Left colon (tissue), 2 donors: ENCODE measurements around the gene HCST. TPM values are rescaled to one million over a fixed set of nuclear protein-coding genes. Genes with fewer than 3 reads are reported as not detected.
"Not testable (repeated sequence)": the region's sequence is repeated elsewhere in the genome, so short reads cannot be mapped to it uniquely, and the experiment has no call there.

Source experiments
- ATAC-seq: fragments of 200-7000 bp; cut with Tn5 transposase; one replicate; pipeline ENCODE4 v1.9.1; 2020; ENCODE audit warnings: mild to moderate bottlenecking, moderate library complexity
- DNase-seq, 2 donors: peaks; one replicate each; pipeline ENCODE4 v3.0.0-alpha.2; 2020
- intact Hi-C, 2 donors: fragments of 100-400 bp; cut with DNase I in 1 of 2; cut with micrococcal nuclease in 1 of 2; formaldehyde crosslinking; loops; one replicate each; pipeline versions ENCODE4 v1.11.2 to v1.14.0; 2022; cut with DNase I, micrococcal nuclease
- total RNA-seq, 2 donors: library from RNA; stranded (reverse); fragmentation: NEBNext Ultra II Directional; extraction: Animal tissue kit (Norgen Biotek cat#: 25700); gene quantifications; one replicate each; pipeline ENCODE4 v1.2.1, GENCODE V29; 2021
- donor health status: DM: no; HTN: no; CAD: no.
- donor health status: DM: yes; HTN: yes; CAD: no.

Gene HCST
- total RNA-seq, 2 donors from 2014 or later, result 1.0 to 6.1 TPM

GRCh38 chr19:35874392-35874930 lies 27.9 kb upstream of the HCST start:
- ATAC-seq (no peak), DNase-seq (no peak)
- intact Hi-C loops, result no loop called here

DNA sequence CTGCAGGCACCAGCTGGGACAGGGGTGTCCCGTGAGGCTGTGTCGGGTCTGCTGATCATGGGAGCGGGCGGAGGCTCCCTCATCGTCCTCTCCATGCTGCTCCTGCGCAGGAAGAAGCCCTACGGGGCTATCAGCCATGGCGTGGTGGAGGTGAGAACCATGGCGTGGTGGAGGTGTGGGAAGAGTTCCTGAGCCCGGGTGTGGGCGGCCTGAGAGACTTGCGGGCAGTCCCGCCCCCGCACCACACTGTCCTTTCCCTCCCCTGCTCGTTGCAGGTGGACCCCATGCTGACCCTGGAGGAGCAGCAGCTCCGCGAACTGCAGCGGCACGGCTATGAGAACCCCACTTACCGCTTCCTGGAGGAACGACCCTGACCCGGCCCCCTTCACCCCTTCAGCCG lies 23.3 kb upstream of the HCST start:
- intact Hi-C loops, result no loop called here
- DNase-seq (no peak), ATAC-seq (no peak)

- DNase-seq (peak; percentile 86 to 95), ATAC-seq (peak; percentile 97)
- intact Hi-C loops, result loop anchor here in 1 of 2 donors (5.0 kb wide), 1 partner anchor 52 kb away; no protein-coding TSS in a partner anchor
Measured at GRCh38 chr19:35879770-35880317, 22.5 kb upstream of the HCST start.

GRCh38 chr19:35882114-35882832 lies 20.1 kb upstream of the HCST start:
- intact Hi-C loops, result loop anchor here in 1 of 2 donors (5.0 kb wide), 1 partner anchor 50 kb away; no protein-coding TSS in a partner anchor
- DNase-seq, result no peak
- peak; percentile 57 for ATAC-seq

DNA sequence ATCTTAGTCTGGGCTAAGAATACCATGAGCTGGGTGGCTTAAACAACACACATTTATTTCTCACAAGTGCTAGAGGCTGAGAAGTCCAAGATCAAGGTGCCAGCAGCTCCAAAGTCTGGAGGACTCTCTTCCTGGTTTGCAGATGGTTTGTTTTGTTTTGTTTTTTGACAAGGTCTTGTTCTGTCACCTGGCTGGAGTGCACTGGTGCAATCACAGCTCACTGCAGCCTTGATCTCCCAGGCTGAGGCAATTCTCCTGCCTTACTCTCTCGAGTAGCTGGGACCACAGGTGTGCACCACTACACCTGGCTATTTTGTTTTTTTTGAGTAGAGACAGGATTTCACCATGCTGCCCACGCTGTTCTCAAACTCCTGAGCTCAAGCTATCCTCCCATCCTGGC lies 18.4 kb upstream of the HCST start:
- DNase-seq (no peak), ATAC-seq (no peak)
- intact Hi-C loops, result loop anchor here in 1 of 2 donors (5.0 kb wide), 1 partner anchor 48 kb away; no protein-coding TSS in a partner anchor

GRCh38 chr19:35885225-35885738 lies 17.0 kb upstream of the HCST start:
- DNase-seq, result no peak
- intact Hi-C loops, result no loop called here
- no peak for ATAC-seq

GRCh38 chr19:35885904-35886303 lies 16.4 kb upstream of the HCST start:
- ATAC-seq (no peak), DNase-seq (no peak)
- intact Hi-C loops, result no loop called here

- ATAC-seq (no peak), DNase-seq (no peak)
- intact Hi-C loops, result no loop called here
Measured at GRCh38 chr19:35887197-35887596, 15.1 kb upstream of the HCST start.

DNA sequence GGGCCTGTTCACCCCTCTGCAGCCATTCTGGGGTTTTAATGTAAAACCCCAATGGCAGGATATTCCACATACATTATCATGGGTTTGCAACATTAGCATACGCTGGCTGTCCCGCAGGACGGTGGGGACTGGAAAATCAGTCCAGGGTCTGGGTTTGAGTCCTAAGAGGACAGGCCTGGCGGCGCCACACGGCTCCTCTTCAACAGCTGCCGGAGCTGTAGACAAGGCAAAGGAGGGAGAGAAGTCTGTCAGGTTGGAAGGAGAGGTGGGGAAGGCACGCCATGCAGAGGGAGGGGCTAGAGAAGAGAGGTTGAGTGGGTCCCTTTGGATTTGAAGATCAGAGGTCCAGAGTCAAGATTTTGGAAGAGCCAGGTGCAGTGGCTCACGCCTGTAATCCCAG lies 13.9 kb upstream of the HCST start:
- ATAC-seq, result no peak
- intact Hi-C loops, result no loop called here
- no peak for DNase-seq

DNA sequence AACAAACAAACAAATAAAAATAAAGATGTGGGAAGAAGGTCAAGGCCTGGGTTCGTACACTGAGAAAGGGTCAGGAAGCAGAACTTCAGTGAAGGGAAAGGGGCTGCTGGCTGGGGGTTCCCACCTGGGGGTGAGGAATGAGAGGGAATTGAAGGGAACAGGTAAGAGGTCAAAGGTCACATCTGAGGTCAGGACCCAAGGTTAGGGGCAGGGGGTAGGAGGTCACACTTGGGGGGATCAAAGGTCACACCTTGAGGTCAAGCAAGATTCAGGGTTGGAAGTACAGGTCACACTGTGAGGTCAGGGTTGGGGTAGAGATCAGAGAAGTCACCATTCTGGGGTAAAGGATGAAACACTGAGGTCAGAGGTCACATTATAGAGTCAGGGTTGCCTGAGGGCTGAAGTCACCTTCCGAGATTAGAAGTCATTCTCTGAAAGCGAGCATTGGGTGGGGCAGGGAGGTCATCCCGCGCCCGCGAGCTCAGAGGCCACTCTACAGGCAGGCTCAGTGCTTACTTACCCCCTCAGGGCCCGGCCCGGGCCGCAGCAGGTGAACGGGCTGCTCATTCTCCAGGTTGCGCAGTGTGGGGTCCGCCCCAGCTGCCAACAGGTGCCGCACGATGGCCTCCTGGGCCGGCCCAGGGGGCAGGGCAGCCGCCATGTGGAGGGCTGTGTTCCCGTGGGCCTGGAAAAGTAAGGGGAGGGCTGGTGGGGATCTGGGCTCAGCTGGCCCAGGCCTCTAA lies 12.8 kb upstream of the HCST start:
- ATAC-seq (no peak), DNase-seq (no peak)
- intact Hi-C loops, result no loop called here

DNA sequence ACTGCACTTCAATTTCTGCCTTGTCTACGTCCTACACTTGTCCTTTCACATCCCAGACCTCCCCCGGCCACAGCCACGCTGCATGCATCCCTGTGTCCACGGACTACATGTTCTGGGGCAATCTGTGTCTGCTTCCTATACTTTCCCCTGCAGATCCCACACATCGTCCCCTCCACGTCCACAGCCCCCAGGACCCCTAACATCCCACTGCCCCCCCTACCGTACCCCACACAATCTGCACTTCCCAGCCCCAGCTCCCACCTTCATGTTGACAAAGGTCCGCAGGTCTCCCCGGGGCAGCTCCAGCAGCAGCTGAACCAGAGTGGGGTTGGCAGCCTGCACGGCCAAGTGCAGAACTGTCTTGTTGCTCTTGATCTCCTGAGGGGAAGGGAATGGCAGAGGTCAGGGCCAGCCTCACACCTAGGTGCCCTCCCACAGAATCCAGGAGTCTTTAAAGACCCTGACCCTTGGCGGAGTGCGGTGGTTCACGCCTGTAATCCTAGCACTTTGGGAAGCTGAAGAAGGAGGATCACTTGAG lies 12.1 kb upstream of the HCST start:
- DNase-seq (no peak), ATAC-seq (no peak)
- intact Hi-C loops, result no loop called here

GRCh38 chr19:35891819-35892218 lies 10.5 kb upstream of the HCST start:
- intact Hi-C loops, DNase-seq, ATAC-seq: not testable (repeated sequence)

GRCh38 chr19:35894342-35894741 lies 8.0 kb upstream of the HCST start:
- intact Hi-C loops, result no loop called here
- ATAC-seq, result no peak

GRCh38 chr19:35895911-35896642 lies 6.3 kb upstream of the HCST start:
- ATAC-seq (no peak), DNase-seq (no peak)
- intact Hi-C loops, result no loop called here

More at GRCh38 chr19:35894342-35894741, 8.0 kb upstream of the HCST start:
- DNase-seq, result no peak

DNA sequence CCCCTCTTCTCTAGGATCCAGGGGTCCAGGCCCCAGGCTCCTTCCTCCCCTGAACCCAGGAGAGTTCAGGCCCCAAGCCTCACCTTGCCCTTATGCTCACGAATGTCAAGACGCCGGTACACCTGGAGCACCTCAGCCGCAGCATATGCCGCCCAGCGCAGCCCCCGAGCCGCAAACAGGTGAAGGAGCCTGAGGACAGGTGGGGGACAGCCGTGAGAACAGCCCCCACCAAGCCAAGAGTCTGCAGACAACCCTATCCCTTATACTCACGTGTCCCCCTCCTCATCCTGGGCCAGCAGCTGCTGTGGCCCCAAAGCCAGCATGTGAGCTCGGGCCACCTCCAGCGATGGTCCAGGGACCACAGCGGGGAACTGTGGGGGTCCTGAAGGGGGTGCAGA lies 5.7 kb upstream of the HCST start:
- intact Hi-C loops, result no loop called here
- no peak for ATAC-seq
- DNase-seq, result no peak

GRCh38 chr19:35897706-35898451 lies 4.5 kb upstream of the HCST start:
- DNase-seq, result no peak
- intact Hi-C loops, result loop anchor here in 1 of 2 donors (2.0 kb wide), 1 partner anchor 33 kb away; no protein-coding TSS in a partner anchor
- ATAC-seq, result no peak

- ATAC-seq (peak; percentile 16), DNase-seq (no peak)
- intact Hi-C loops, result loop anchor here in 1 of 2 donors (2.0 kb wide), 1 partner anchor 32 kb away; no protein-coding TSS in a partner anchor
Measured at GRCh38 chr19:35898499-35898809, 3.9 kb upstream of the HCST start.
